GM06990 (cell line): ENCODE measurements around the gene FHIP1A.

Source experiments
- DNase-seq: peaks from one replicate; pipeline ENCODE4 v3.0.0-alpha.2; 2011; ENCODE audit not compliant: insufficient read length; ENCODE audit errors: extremely low read depth
- H3K27me3 ChIP-seq: replicated peaks from 2 replicates; pipeline ENCODE4 v1.6.0; 2011; ENCODE audit warnings: low read length; ENCODE audit not compliant: control insufficient read depth, insufficient read depth
- H3K36me3 ChIP-seq: 2 replicates; pipeline ENCODE4 v1.5.1; 2011; ENCODE audit warnings: low read length; ENCODE audit not compliant: control insufficient read depth, insufficient read depth
- H3K4me3 ChIP-seq: replicated peaks from 2 replicates; pipeline ENCODE4 v1.5.1; 2011; ENCODE audit warnings: low read depth, mild to moderate bottlenecking, control low read depth, low read length
- TF ChIP-seq, protein P1 (sequence below): IDR thresholded peaks from 2 replicates; pipeline ENCODE4 v1.5.1; 2011; ENCODE audit warnings: low read length, control low read depth, mild to moderate bottlenecking, inconsistent platforms; ENCODE audit not compliant: insufficient read depth, poor library complexity, severe bottlenecking

FHIP1A gene

DNA sequence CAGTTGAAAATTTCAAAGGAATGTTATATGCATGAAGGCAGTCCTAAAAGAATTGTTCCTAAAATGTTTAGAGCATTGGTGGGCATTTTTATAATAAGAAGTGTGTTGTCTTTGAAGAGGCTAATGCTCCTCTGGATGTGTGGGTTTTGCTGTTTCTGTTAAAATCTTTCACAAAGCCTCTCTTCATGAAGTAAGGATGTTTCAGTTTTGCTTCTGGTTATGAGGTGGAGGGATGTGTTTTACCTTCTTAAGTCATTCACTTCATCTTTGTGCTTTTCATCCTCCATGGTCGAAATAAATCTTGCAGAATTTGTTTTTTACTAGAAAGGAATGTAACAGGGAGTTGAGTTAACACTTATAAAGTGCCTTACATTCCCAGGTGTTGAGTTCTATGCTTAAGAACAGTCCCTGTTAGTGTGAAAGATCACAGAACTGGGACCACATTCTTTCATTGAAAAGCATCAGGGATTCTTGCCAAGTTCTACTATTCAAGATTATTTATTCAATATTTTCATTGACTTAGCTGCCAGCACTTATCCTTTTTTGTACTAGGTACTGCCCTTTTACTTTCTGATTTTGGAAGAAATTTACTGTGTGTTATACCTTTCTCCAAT is 21.1 kb downstream of the FHIP1A start:
- DNase-seq = no peak
- H3K27me3 ChIP-seq = no peaks in the 10 kb centered on the region
- no peak overlapping the region for H3K4me3 ChIP-seq
- TF ChIP-seq, protein P1, sequence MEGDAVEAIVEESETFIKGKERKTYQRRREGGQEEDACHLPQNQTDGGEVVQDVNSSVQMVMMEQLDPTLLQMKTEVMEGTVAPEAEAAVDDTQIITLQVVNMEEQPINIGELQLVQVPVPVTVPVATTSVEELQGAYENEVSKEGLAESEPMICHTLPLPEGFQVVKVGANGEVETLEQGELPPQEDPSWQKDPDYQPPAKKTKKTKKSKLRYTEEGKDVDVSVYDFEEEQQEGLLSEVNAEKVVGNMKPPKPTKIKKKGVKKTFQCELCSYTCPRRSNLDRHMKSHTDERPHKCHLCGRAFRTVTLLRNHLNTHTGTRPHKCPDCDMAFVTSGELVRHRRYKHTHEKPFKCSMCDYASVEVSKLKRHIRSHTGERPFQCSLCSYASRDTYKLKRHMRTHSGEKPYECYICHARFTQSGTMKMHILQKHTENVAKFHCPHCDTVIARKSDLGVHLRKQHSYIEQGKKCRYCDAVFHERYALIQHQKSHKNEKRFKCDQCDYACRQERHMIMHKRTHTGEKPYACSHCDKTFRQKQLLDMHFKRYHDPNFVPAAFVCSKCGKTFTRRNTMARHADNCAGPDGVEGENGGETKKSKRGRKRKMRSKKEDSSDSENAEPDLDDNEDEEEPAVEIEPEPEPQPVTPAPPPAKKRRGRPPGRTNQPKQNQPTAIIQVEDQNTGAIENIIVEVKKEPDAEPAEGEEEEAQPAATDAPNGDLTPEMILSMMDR = no peak
- H3K36me3 ChIP-seq = no peaks in the 10 kb centered on the region

DNA sequence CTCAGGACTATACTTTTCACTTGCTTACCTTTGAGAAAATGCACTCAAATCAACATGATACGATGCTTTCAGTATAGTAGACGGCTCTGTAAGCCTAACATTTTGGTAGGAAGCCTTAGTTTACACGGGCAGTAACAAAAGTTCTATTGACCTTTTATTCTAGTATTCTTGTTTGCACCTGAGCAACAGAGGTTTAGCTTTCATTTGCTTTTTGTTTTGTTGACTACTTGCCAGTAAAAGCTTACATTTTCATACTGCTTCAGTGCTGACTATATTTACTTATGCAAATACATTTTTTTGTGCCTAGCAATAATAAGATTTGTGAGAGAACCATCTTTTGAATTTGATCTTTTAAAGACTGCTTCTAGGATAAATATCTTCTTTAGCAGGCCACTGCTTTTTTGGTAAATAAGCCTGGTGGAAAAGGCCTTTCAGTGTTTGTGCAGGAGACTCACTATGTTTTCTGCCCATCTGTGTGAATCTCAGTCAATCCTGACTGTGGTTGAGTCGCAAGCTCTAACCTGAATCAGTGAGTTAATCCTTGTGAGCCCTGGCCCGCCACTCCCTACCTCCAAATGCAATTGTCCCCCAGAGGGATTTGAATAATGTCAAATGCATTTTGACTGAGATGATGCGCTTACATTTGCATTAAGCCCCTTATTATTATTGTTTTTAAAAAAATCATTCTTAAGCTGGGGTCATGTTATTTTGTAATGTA is 21.9 kb downstream of the FHIP1A start:
- no peak for DNase-seq
- Histone ChIP-seq H3K36me3 (no peaks in the 10 kb centered on the region), H3K27me3 (no peaks in the 10 kb centered on the region), H3K4me3 (no peak overlapping the region)
- TF ChIP-seq, protein P1 = no peak

- no peak overlapping the region for H3K4me3 ChIP-seq
- H3K36me3 ChIP-seq = no peaks in the 10 kb centered on the region
- TF ChIP-seq, protein P1 = no peak
- DNase-seq = no peak
- no peaks in the 10 kb centered on the region for H3K27me3 ChIP-seq
Measured at GRCh38 chr4:151431728-151432127, 22.8 kb downstream of the FHIP1A start.

GRCh38 chr4:151432654-151433053 is 23.7 kb downstream of the FHIP1A start:
- no peak for DNase-seq
- no peak overlapping the region for H3K4me3 ChIP-seq
- TF ChIP-seq, protein P1 = no peak
- H3K27me3 ChIP-seq = no peaks in the 10 kb centered on the region
- H3K36me3 ChIP-seq = no peaks in the 10 kb centered on the region

GRCh38 chr4:151434183-151434860 is 25.3 kb downstream of the FHIP1A start:
- H3K4me3 ChIP-seq = no peak overlapping the region
- H3K27me3 ChIP-seq = no peaks in the 10 kb centered on the region
- no peak for DNase-seq
- no peaks in the 10 kb centered on the region for H3K36me3 ChIP-seq
- TF ChIP-seq, protein P1 = no peak
